ENCODE data around the gene RNF10.
"Not testable (repeated sequence)": the region's sequence is repeated elsewhere in the genome, so short reads cannot be mapped to it uniquely, and the experiment has no call there.

RNF10 gene

DNA sequence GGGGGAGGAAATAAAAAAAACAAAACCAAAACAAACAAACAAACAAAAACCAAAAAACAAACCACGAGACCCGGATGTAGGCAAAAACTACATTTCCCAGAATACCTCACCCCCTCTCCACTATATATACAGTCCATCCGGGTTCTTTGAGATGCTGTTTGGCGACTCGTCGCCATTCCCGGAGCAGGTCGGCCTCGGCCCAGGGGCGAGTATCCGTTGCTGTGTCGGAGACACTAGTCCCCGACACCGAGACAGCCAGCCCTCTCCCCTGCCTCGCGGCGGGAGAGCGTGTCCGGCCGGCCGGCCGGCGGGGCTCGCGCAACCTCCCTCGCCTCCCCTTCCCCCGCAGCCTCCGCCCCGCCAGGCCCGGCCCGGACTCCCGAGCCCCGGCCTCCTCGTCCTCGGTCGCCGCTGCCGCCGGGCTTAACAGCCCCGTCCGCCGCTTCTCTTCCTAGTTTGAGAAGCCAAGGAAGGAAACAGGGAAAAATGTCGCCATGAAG, at the start of gene RNF10:
RNF10 (plus strand) TSS at position 154 of the 500 bp plus-strand sequence. CDS start 456 bp downstream, outside the sequence.
- peak; percentile 41 to 42 for DNase-seq (ENCODE audit: low read depth in 1 of 2, low spot score in 1 of 2)

DNA sequence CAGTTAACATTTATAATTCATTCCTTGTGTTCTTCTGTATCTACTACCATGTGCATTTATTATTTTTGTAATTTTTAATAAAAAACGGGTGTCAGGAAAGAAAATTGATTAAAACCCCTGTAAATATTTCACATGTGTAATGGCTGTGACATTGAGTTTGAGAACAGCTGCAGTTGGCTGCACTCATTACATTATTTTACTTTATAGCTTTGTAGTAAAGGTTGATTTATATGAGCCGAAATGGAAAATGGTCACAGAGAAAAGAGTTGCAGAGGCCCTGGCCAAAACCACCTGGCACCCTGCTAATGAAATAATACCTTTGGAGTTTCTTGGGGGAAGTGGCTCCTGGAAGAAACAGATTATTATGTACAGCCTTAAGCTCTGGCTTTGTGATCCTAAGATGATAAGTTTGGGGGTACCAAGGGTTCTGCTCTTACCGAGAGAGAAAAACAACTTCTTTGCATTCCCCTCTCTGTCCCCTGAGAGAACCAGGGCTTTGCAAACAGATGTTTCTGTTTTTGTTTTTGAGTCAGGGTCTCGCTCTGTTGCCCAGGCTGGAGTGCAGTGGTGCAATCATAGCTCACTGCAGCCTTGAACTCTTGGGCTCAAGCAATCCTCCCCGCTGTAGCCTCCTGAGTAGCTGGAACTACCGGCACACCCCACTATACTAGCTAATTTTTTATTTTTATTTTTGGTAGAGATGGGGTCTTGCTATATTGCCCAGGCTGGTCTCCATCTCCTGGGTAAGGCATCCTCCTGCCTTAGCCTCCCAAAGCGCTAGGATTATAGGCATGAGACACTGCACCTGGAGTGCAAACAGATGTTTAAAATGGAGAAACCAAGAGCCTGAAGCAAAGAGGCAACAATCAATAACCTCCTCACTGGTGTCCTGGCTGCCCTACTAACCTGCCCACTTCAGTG, 47.9 kb upstream of the RNF10 start:
- DNase-seq (ENCODE audit: low read depth in 1 of 2, low spot score in 1 of 2), result no peak

DNA sequence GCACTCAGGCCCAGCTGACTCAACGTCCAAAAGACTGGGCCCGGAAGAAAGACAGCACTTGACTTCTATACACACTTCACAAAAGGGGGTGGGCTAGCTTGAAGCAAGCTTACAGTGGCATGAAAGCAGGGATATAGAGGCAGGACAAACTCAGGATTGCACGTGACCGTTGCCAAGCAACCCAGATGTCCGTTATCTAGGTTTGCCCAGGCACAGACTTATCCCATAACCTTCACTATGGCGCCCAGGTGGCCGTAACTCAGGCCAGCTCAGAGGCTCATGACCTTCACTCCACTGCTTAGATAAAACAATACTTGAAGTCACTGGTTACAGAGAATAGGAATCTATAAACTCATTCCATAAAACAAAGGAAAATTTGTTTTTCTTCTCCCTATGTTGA, 46.6 kb upstream of the RNF10 start:
- not testable (repeated sequence) for DNase-seq (ENCODE audit: low read depth in 1 of 2, low spot score in 1 of 2)

DNA sequence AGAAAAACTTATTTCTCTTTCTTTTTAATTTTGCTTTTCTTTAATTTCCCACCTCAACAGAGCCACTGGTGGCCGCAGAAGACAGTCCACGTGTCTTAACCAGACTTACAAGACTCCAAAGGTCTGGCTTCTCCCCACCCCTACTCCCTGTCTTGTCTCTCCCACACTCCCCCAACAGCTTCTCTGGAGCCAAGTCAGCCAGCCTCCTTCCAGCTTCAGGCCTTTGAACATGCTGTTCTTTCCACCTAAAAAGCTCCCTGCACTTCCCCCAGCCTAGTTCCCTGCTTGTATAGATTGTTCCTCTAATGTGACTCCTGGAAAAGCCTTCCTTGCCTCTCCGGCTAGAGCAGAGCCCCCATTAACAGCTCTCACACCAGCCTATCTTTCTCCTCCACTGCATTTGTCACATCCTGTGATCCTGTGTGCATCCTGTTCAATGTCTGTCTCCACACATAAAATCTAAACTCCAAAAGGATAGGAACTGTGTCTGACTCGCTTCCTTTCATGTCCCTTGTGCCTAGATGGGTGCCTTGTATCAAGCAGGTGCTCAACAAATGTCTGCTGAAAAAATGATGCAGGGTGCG, 46.0 kb upstream of the RNF10 start:
- DNase-seq (ENCODE audit: low read depth in 1 of 2, low spot score in 1 of 2), result no peak

DNA sequence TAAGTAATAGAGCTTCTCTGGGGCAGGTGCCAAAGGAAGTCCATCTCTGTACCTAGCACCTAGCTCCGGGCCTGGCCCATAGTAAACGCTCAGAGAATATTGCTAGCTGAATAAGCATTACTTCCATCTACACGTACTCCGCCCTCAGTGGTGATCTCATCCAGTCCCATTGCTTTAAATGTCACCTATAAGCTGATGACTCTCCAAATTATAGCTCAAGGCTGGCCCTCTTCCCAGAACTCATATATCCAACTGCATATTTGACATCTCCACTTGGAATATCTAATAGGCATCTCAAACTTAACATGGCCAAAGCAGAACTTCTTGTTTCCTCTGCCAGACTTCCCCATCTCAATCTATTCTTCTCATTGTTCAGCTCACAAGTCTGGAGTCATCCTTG, 45.1 kb upstream of the RNF10 start:
- DNase-seq (ENCODE audit: low read depth in 1 of 2, low spot score in 1 of 2), result no peak

DNA sequence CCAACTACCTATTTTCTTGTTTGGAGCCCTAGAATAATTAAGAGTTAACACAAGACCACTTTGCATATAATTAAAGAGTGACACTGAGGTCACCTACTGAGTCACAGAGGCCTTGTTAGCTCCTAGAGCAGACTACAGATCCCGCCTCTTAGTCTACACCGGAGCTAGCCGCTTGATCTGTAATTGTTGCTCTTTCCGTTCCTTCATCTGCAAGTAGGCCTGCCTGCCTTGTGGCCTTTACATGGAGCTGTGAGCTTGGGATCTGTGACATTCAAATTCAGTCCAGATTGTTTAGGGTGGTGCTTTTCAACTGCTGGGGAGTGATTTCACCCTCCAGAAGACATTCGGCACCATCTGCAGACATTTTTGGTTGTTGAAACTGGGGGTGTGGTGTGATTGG, 43.8 kb upstream of the RNF10 start:
- DNase-seq (ENCODE audit: low read depth in 1 of 2, low spot score in 1 of 2), result no peak

DNA sequence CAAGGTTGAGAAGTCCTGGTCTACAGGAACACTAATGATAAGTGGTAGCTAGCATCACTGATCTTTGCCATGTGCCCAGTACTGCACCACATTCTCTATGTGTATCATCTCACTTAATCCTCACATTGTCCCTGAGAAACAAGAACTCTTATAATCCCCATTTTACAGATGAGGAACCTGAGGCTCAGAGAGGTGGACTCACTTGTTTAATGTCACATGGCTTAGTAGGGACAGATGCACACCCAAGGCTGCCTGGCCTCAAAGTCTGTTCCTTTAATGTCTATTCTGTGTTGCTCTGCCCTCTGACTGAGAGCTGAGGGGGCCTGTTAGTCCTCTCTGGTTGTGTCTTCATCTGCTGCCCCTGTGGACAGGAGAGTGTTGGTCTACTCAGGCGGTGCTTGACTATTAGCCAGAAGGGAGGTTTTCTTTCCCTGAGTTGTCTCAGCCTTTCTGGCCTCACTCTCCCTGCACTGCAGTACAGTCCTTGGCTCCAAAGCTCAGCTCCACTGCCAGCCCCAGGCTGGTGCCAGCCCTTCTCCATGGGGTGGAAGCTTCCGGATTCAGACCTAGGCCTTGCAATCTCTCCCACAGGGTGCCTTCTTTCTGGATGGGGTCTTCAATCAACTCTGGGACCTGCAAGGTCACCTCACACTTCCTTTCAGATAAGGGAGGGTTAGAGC, 43.2 kb upstream of the RNF10 start:
- no peak for DNase-seq (ENCODE audit: low read depth in 1 of 2, low spot score in 1 of 2)

DNA sequence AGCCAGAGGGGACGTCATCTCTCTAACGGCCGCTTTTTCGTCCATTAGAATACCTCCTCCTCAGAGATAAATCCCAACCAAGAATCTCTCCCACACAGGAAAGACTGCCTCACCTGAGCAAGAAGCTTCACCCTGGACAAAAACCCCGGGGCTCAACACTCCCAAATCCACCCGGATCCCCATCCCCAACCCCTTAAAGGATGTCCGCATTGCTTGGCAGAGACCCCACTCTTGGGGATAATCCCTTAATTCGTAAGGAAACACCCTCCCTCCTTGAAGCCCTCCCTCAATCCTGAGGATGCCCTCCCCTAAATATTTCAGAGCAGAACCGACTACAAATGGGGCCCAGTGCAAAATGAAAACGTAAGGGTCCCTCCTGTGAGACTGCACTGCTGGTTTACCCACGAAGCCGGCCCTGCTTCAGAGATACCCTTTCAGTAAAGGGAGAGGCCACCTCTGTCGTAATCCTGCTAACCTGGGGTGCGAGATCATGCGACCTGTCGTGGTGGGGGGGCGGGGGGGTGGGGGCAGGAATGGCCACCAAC, 38.9 kb upstream of the RNF10 start:
- no peak for DNase-seq (ENCODE audit: low read depth in 1 of 2, low spot score in 1 of 2)

DNA sequence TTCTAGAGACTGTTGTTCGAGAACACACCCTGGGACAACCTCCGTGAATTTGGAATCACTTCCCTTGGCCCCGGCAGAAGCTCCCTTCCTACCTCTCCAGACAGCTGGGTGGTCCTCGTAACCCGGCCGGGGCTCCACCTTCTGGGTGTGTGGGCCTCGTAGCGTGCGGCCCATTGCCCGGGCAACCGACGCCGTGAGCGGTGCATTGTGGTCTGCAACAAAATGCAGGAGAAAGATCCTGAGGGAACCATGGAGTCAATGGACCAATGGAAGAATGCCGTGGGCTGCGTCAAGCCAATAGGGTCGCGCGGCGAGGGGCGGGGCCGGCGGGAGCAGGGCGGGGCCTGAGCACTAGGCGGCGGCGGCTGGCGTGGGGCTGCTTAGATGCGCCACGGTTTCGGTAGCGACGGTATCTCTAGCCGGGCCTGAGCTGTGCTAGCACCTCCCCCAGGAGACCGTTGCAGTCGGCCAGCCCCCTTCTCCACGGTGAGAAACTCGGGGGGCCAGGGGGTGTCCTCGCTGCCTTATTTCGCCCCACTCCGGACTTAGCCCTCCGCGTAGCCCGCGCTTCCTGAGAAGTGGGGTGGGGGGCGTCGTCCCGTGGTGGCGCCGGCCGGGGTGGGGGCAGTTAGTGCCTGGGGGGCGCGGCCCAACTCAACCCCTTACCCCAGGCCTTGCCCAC, 38.3 kb upstream of the RNF10 start, which contains the start of gene DYNLL1:
DYNLL1 (plus strand) TSS at position 383 of the 682 bp plus-strand sequence. CDS start 309 bp downstream, outside the sequence.
- DNase-seq (ENCODE audit: low read depth in 1 of 2, low spot score in 1 of 2), result peak; percentile 96 to 98

DNA sequence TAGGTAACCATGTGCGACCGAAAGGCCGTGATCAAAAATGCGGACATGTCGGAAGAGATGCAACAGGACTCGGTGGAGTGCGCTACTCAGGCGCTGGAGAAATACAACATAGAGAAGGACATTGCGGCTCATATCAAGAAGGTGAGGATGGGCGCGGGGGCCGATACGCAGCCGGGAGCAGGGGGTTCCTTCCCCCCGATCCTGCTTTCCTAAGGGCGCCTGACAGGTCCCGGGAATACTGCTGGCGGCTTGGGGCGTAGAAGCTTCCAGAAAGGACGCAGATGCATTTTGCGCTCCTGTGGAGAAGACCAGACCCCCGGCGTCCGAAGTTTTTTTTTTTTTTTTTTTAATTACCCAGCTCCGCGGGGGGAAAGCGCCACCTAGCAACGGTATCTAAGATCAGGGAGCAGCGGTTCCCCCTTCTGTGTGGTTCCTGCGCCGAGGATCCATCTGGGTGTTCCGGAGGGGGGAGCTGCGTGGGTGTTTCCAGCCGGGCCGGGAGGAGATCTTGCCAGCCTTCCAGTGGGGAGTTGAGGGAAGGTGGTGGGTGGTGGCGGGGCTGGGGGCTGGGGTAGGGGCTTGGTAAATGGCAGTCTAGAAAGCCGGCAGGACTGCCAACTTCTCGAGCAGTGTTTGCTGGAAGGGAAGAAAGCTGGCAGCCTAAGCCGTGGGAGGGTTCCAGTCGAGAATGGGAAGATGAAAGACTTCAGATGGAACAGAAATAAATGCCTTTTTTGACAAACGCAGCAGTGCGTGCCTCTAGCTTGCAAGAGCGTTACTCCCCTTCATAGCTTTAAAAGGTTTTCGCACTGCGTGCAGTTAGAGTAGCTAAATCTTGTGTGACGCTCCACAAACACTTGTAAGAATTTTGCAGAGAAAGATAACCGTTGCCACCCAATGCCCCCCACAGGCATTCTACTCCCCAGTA, 37.5 kb upstream of the RNF10 start:
- DNase-seq (ENCODE audit: low read depth in 1 of 2, low spot score in 1 of 2), result peak; percentile 16 to 26

DNA sequence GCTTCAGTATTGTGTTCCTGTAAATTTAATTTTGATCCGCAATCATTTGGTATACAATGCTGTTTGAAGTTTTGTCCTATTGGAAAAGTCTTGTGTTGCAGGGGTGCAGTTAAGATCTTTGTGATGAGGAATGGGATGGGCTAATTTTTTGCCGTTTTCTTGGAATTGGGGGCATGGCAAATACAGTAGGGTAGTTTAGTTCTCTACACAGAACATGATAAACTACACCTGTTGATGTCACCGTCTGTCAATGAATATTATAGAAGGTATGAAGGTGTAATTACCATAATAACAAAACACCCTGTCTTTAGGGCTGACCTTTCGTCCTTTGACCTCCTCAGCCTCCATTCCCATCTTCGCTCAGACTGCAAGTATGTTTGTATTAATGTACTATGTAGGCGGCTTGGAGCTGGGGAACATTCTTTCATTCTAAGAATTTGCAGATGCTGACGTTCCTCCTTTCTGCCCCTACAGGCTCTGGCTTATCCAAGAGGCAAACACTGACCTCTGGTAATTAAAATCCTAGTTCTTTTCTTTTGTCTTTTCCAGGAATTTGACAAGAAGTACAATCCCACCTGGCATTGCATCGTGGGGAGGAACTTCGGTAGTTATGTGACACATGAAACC, 36.5 kb upstream of the RNF10 start:
- no peak for DNase-seq (ENCODE audit: low read depth in 1 of 2, low spot score in 1 of 2)

DNA sequence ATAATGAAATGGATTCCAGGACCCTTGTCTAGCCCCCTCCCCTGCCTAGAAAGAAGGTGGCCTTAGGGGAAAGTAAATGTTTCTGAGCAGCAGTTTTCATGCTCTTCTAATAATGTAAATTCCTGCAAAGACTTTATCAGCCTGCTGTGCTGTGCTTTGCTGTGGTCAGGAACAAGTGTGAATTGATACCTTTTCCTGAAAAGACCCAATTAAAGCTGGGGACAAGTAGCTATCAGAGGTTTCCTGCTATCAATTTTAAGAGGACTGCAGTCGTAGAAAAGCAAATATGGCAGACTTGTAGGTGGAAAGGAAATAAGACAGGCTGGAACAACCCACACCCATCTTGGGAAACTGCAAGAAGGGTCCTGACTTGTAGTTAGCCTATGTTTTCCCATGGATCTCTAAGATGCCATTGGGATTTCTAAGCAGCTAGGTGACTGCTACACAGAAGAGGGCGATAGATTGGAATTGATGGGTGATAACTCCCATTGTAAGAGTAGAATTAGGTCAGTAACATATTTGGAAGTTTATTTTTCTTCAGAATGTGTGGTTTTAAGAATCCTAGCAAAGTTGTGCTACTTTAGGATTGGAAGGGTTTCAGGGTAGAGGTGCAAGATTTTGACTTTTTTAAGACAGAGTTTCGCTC, 35.2 kb upstream of the RNF10 start:
- no peak for DNase-seq (ENCODE audit: low read depth in 1 of 2, low spot score in 1 of 2)

DNA sequence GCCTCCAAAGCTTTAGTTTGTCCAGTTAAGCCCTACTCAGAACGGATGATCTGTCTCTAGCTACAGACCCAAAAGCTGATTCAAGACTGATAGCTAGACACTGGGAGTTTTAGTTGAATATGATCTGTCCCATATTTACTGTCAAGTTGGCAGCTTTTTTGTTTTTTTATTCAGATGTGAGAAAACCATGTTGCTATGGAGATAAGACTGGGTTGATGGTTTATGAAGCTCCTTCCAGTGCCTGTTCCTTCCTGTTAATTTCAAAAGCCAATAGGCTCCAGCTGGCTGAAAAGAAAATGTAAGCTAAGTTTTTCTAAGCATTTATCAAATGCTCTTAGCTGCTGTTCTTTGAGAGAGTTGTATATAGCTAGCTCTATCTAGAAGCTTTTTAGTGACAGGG, 33.6 kb upstream of the RNF10 start:
- DNase-seq (ENCODE audit: low read depth in 1 of 2, low spot score in 1 of 2), result no peak

DNA sequence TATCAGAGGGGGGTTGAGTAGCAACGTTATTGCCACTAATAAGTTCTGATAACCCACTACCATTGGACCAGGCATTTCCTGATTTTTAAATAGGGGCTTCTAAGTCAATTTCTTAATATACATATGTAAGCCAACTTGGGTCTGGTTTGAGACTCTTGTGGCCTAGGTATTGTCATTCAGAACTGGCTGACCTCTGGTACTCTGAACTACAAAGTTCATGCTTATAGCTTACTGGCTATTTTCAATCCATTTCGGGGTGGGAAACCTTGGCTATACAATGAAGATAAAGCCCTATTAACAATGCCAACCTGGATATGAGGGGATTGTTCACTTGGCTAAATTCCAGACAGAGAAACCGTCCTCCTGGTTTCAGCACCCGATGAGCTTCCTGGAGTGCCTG, 29.6 kb upstream of the RNF10 start:
- no peak for DNase-seq (ENCODE audit: low read depth in 1 of 2, low spot score in 1 of 2)

DNA sequence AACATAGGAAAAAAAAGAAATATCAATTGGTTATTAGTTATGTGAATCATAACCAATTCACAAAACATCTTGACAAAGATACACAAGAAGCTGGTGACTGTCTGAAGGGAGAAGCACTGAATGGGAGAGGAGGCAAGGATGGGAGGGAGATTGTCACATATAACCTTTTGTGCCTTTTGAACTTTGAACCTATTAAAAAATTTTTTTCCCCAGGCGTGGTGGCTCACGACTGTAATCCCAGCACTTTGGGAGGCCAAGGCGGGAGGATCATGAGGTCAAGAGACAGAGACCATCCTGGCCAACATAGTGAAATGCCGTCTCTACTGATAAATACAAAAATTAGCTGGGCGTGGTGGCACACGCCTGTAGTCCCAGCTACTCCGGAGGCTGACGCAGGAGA, 25.6 kb upstream of the RNF10 start:
- DNase-seq (ENCODE audit: low read depth in 1 of 2, low spot score in 1 of 2), result no peak

DNA sequence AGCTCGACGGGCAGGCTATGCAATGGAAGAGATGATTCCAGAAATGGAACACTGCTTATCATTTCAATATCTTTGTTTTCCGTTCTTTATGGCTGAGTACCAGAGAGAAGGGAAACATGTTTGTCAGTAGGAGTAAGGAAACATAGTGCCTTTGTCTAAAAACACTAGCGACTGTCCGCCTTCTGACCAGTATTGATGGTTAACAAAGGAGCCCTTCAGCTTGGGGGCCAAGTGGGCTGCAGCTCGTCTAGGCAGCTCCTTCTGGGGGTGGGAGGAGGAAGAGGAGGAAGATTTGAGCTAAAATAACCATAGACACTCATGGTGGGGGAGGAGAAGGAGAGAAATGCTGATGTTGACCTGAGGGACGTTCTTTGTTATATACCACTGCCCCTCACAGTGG, 20.2 kb upstream of the RNF10 start:
- DNase-seq (ENCODE audit: low read depth in 1 of 2, low spot score in 1 of 2), result no peak

DNA sequence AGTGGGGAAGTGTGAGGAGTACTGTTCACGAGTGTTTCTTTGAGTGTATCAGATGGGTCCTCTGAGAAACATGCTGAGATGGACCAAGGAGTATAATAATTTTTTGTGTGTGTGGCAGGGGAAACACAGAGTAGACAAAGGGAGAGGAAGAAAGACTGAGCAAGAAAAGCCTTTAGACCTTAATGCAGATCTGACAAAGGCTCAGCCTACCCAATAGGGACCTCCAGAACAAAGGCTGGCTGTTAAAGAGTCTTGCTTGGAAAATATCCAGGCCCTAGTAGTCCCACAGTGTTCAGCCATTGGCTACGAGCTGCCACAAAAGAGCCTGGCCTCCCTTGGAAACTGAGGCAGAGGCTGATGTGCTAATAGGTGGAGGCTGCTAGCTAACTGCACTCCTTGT, 18.7 kb upstream of the RNF10 start:
- no peak for DNase-seq (ENCODE audit: low read depth in 1 of 2, low spot score in 1 of 2)

DNA sequence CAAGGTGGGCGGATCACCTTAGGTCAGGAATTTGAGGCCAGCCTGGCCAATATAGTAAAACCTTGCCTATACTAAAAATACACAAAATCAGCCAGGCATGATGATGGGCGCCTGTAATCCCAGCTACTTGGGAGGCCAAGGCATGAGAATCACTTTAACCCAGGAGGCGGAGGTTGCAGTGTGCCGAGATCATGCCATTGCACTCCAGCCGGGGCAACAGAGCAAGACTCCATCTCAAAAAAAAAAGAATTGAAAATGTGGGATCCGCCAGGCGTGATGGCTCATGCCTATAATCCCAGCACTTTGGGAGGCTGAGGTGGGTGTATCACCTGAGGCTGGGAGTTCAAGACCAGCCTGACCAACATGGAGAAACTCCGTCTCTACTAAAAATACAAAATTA, 14.8 kb upstream of the RNF10 start:
- DNase-seq (ENCODE audit: low read depth in 1 of 2, low spot score in 1 of 2), result not testable (repeated sequence)

DNA sequence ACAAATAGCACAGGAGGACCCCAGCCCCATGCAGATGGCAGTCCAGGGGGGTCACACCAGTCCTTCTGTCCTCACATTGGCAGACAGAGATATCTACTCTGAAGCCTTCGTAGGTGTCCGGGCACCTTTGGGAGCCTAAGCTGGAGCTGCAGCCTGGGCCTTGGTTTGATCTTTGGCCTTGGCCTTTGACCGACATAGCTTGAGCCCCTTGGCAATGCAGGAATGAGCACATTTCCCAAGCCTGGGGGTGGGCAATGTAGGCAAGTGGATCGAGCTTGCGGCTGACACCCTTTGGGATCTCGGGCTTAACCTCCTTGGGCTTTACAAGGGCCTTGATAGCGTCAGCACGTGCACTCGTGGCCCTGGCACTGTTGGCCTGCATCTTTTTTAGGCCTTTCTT, 11.6 kb upstream of the RNF10 start:
- DNase-seq (ENCODE audit: low read depth in 1 of 2, low spot score in 1 of 2), result no peak

All from stimulated activated CD4-positive, alpha-beta T cell treated with anti-CD3 and anti-CD28 coated beads, Interleukin-15, amount 100 ng/mL, for 1 hour (primary cell).